Hepatic stellate cell (primary cell): Measurements from ENCODE around the gene CTDNEP1.

Experiments used
- DNase-seq: peaks from one replicate; pipeline ENCODE4 v3.0.0; 2011; ENCODE audit warnings: low spot score

The CTDNEP1 gene

DNA sequence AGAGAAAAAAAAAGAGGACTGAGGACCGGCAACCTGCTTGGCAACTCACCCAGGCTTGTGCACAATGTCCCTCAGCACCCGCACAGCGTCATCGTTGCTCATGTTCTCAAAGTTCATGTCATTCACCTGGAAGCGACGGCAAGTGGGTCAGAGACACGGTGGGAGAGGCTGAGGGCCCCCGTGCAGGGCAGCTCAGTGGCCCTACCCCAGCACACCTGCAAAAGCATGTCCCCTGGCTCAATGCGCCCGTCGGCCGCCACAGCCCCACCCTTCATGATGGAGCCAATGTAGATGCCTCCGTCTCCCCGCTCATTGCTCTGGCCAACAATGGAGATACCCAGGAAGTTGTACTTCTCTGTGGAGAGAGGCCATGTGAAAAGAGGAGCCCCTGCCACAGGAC is 22.6 kb downstream of the CTDNEP1 start:
- DNase-seq: no peak

DNA sequence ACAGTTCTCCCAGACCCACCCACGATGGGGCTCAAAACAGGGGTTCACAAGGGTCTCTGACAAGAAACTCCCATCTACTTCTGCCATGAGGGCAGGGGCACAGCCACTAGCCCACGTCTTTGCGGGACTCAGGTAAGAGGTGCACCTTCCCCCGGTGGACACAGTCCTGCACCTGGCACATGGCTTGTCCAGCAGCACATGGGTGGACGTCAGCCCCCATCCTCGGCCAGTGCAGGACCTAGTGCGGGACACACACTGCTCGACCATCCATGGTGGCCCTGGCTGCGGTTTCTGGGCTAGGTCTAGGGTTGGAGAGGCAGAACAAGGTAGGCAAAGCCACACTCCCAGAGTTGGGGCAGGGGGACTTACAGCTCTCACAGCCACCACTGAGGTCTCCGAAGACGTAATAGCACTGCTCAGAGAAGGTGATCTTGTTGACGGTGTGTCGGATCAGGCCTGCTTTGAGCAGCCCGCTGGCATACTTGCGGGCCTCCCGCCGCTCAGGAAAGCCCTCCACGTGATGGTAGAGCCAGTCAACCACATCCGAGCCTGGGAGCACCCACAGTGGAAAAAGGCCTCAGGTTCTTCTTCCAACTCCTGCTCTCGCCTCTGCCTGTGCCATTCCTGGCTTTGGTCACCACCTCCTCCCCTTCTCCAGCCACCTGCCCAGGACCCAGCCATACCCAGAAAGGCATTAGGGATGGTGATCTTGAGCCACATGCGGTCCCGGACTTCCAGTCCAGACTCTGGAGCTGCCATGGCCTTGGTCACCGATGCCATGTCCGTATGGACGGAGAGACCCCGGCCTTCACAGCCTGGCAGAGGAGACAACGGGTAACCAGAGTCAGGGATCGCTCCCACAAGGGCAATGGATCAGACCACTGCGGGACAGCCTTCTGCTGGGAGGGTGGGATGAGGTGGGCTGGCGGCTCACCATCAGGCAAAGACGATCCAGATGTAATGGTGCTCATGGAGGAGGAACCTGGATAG is 24.5 kb downstream of the CTDNEP1 start:
- no peak for DNase-seq

- no peak for DNase-seq
Measured at GRCh38 chr17:7225711-7226331, 25.7 kb downstream of the CTDNEP1 start.

- DNase-seq: no peak
Measured at GRCh38 chr17:7224661-7225111, 26.8 kb downstream of the CTDNEP1 start.

- no peak for DNase-seq
Measured at GRCh38 chr17:7224110-7224509, 27.4 kb downstream of the CTDNEP1 start.

GRCh38 chr17:7223375-7223774 is 28.2 kb downstream of the CTDNEP1 start:
- DNase-seq: no peak

- DNase-seq: no peak
Measured at GRCh38 chr17:7222972-7223292, 28.6 kb downstream of the CTDNEP1 start.

GRCh38 chr17:7222093-7222971 is 29.2 kb downstream of the CTDNEP1 start:
- DNase-seq: no peak

DNA sequence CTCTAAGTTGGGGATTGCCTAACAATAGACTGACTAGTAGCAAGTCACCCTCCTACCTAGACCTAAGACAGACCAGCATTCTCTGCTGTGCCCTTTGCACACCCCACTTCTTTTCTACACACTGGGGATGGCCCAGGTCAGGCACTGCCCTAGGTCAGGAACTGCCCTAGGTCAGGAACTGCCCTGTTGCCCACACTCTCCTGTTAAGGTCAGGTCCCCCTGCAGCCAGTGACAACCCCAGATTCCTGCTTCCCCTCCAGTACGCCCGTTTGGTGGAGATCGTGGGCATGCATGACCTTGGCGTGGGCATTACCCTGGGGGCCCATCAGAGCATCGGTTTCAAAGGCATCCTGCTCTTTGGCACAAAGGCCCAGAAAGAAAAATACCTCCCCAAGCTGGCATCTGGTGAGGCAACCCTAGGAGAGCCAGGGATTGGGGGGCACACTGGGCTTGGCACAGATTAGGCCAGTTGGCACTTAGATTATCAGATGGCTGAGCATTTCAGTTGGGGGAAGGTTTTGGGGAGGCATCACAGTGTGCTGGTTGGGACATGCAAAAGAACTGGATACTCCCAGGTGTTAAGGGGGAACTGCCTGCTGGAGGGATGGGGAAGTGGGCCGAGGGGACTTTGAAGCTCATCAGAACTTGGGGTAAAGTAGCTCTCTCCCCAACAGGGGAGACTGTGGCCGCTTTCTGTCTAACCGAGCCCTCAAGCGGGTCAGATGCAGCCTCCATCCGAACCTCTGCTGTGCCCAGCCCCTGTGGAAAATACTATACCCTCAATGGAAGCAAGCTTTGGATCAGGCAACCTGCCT is 30.0 kb downstream of the CTDNEP1 start:
- no peak for DNase-seq

DNA sequence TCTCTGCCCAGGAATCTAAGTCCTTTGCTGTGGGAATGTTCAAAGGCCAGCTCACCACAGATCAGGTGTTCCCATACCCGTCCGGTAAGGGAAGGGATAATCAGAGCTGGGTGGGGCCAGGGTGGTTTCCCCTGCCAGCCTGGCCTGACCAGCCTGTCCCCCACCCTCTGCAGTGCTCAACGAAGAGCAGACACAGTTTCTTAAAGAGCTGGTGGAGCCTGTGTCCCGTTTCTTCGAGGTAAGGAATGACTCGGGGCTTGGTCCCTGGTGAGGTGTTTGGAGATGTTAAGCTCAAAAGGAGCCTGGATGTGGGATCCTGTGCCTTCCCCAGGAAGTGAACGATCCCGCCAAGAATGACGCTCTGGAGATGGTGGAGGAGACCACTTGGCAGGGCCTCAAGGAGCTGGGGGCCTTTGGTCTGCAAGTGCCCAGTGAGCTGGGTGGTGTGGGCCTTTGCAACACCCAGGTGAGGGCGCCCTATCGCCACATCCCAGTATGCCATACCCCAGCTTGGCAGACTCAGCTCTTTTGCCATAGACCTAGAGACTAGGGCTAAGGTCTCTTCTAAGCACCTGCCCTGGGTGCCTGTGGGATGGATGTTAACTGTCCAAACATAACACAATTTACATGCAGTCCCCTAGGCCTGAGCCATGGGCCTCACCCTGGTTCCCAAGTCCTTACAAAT is 30.8 kb downstream of the CTDNEP1 start:
- DNase-seq: peak; percentile 74

DNA sequence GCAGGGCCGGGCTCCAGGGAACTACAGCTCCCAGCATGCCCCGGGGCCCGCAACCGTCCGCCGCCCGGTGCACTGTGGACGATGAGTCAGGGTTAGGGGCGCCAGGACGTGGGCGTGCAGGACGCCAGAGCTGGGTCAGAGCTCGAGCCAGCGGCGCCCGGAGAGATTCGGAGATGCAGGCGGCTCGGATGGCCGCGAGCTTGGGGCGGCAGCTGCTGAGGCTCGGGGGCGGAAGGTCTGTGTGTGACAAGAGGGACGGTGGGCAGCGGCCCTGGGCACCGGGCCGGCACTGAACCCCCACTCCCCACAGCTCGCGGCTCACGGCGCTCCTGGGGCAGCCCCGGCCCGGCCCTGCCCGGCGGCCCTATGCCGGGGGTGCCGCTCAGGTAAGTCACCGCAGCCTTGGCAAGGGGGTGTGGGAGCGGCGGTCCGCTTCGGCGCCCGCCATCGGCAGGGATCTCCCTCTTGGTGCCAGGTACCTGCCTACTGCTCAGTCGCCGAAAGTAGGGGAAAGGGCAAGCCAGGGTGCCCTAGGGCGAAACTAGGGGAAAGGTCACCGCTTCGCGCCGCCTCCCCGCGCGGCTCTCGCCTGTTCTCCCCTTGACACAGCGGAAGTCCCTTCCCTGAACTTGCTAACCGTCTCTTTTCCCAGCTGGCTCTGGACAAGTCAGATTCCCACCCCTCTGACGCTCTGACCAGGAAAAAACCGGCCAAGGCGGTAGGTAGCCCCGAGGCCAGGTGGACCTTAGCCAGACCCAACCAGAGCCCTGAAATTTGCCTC is 31.5 kb downstream of the CTDNEP1 start, which contains the start of the genes ACADVL and DLG4:
ACADVL (plus strand) TSS at position 127 of the 781 bp plus-strand sequence; CDS start at position 174, 47 bp downstream.
DLG4 (minus strand) TSS at position 25 of the 781 bp plus-strand sequence.
- DNase-seq: peak; percentile 97

GRCh38 chr17:7219229-7219811 is 32.2 kb downstream of the CTDNEP1 start:
- DNase-seq: no peak

DNA sequence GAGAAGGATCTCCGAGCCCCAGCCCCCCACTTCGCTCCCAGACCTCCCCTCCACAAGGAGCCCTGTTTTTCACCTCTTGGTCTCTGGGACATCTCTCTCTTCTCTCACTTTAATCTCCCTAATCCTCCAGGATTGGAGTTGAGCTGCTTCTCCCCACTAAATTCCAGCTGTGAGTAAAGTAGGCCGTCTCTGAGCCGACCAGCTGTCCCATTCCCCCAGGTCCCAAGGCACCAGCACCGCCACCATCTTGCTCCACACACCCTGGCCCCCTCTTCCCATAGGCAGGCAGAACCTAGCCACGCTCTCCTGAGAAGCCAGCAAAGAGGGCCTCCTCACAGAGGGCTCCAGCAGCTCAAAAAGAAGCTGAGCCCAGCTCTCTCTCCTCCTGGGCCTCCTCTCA is 32.8 kb downstream of the CTDNEP1 start:
- no peak for DNase-seq

DNA sequence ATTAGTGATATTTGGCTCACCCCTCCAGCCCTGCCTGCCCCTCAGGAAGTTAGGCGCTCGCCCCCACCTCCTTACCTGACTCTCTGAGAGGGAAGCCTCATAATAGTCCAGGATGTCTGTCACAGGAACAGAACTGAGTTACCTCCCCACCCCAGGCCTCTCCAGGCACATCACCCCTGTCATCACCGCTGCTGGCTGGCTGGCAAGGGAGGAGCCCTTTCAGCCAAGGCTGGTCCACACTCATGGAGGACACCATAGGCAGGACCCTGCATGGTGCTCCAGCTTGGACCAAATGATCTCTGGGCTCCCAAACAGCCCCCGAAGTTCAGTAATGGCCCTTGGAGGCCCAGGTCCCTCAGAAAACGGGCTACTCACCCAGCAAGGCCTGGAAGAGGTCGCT is 33.4 kb downstream of the CTDNEP1 start:
- DNase-seq: no peak

DNA sequence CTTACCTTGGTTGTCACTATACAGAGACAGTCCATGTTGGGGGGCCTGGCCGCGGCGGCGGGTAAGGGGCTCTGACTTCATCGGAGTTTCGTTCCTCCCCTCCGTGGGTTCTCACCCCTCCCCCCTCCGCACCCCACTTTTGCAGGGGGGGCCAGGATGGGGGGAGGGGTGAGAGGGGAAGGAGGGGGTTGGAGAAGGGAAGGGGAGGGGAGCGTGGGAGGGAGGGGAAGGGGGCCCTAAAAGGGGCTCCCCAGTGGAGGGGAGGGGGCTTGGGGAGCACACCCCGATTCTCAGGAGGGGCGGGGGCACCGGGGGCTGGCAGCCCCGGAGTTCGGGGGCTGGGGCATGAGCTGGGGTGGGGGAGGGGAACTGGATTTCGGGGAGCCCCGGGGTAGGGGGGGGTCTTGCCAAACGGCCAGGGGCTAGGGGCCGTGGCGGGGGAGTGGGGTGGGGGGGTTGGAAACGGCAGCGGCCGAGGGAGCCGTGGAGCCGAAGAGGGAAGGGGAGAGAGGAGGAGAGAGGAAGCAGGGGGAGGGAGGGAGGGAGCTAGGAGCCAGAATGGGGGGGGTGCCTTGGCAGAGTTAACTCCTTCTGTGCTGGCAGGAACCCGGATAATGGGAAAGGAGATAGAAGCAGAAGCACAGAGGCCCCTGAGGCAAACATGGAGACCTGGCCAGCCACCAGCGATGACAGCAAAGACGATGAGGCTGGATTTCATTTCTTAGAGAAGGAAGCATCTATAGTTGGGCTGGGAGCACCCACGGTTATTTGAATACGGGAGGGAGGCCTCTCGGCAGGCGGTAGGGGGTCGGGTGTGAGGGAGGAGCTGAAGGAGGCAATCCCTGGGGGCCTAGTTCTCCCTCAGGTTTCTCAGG is 34.2 kb downstream of the CTDNEP1 start:
- peak; percentile 85 for DNase-seq

- DNase-seq: no peak
Measured at GRCh38 chr17:7216242-7217112, 35.1 kb downstream of the CTDNEP1 start.

DNA sequence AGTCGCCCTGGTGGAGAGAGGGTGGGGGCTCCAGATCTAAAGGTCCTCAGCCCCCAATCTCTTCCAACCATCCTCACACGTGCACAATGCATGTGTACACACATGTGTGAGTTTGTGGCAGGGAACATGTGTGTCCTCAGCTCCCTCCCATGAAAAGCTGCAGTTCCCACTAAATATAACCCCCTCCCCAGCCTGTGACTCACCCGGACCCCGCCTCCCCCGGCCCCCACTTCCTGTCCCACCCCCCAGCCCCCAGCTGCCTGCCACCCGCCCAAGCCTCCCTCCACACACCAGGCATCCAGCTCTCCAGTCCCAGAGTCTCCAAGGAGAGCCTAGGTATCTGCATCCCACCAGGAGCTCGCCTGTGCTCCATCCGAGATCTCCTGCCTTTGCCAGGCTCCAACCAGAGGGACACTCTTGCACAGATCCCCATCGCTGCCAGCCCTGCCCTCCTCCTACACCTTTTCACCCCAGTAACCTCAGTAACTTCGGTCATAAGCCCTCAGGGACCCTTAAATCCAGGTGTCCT is 35.8 kb downstream of the CTDNEP1 start:
- peak; percentile 58 for DNase-seq
